PC-9 (cell line): ENCODE measurements around the gene ZNF408. TPM values are rescaled to one million over a fixed set of nuclear protein-coding genes. Genes with fewer than 3 reads are reported as not detected.
"Not testable (repeated sequence)": the region's sequence is repeated elsewhere in the genome, so short reads cannot be mapped to it uniquely, and the experiment has no call there.

Source experiments
- BruUV-seq: library from RNA; stranded (reverse); fragments of 400-500 nt; replicated peaks from 2 replicates; lab custom pipeline; 2021; lab: Mats Ljungman, UMichigan
- CTCF ChIA-PET: fragments of 300-600 bp; sonication (Branson Sonifier 250); formaldehyde crosslinking; loops from one replicate; lab custom pipeline; 2022; ENCODE audit warnings: antibody characterized with exemption; lab: Charles Lee
- POLR2A ChIA-PET: fragments of 300-600 bp; sonication (Branson Sonifier 250); formaldehyde crosslinking; loops from one replicate; lab custom pipeline; 2022; ENCODE audit warnings: antibody characterized with exemption; ENCODE audit not compliant: unreplicated experiment; lab: Charles Lee
- DNase-seq, 2 experiments: peaks; one replicate each; pipeline versions ENCODE4 v3.0.0 to v3.0.0-alpha.2; 2015 to 2022; ENCODE audit warnings: mixed read lengths in 1 of 2
- H2AFZ ChIP-seq: fragments of 200-600 bp; sonication (generic); 2 replicates; pipeline ENCODE4 v1.8.1; 2017; ENCODE audit warnings: antibody characterized with exemption
- H3F3A ChIP-seq: fragments of 200-600 bp; sonication (generic); 2 replicates; pipeline ENCODE4 v1.8.1; 2017; ENCODE audit warnings: antibody characterized with exemption, mild to moderate bottlenecking, low read depth; ENCODE audit not compliant: insufficient read depth
- H3K27ac ChIP-seq: fragments of 200-600 bp; sonication (generic); 2 replicates; pipeline ENCODE4 v1.6.1; 2016; ENCODE audit warnings: mixed run types
- H3K27me3 ChIP-seq: fragments of 200-600 bp; sonication (generic); 2 replicates; pipeline ENCODE4 v1.6.1; 2016; ENCODE audit warnings: low read depth, mixed run types; ENCODE audit not compliant: insufficient read depth
- H3K36me3 ChIP-seq: fragments of 200-600 bp; sonication (generic); 2 replicates; pipeline ENCODE4 v1.6.1; 2016; ENCODE audit warnings: low read depth, mixed run types
- H3K4me1 ChIP-seq: fragments of 200-600 bp; sonication (generic); replicated peaks from 2 replicates; pipeline ENCODE4 v1.6.1; 2016; ENCODE audit warnings: mixed run types; ENCODE audit not compliant: insufficient read depth
- H3K4me2 ChIP-seq: fragments of 200-600 bp; sonication (generic); 2 replicates; pipeline ENCODE4 v1.6.1; 2017; ENCODE audit warnings: mixed run types
- H3K4me3 ChIP-seq: fragments of 200-600 bp; sonication (generic); 2 replicates; pipeline ENCODE4 v1.6.1; 2016; ENCODE audit warnings: mixed run types
- H3K79me2 ChIP-seq: fragments of 200-600 bp; sonication (generic); 2 replicates; pipeline ENCODE4 v1.6.1; 2017; ENCODE audit warnings: low read depth, mixed run types
- H3K9me2 ChIP-seq: fragments of 200-600 bp; sonication (generic); 2 replicates; pipeline ENCODE4 v1.8.1; 2017; ENCODE audit warnings: mild to moderate bottlenecking; ENCODE audit not compliant: insufficient read depth
- H3K9me3 ChIP-seq: fragments of 200-600 bp; sonication (generic); 2 replicates; pipeline ENCODE4 v1.8.1; 2016; ENCODE audit warnings: low read depth; ENCODE audit not compliant: insufficient read depth
- H4K20me1 ChIP-seq: fragments of 200-600 bp; sonication (generic); 2 replicates; pipeline ENCODE4 v1.8.1; 2017; ENCODE audit not compliant: insufficient read depth
- CTCF ChIP-seq: fragments of 200-600 bp; sonication (generic); conservative IDR thresholded peaks from 2 replicates; pipeline ENCODE4 v1.6.1; 2017; ENCODE audit warnings: mixed run types, antibody characterized with exemption, mild to moderate bottlenecking, moderate library complexity
- EZH2 ChIP-seq: fragments of 200-600 bp; sonication (generic); IDR thresholded peaks from 2 replicates; pipeline ENCODE4 v1.8.0; 2017; ENCODE audit warnings: antibody characterized with exemption, low read depth
- intact Hi-C: fragments of 100-400 bp; cut with micrococcal nuclease; formaldehyde crosslinking; loops from one replicate; pipeline ENCODE4 v1.10.0; 2022; ENCODE audit not compliant: unreplicated experiment
- total RNA-seq: library from RNA; stranded (reverse); gene quantifications from 2 replicates; pipeline ENCODE4 v1.2.3, GENCODE V29; 2021

The ZNF408 gene
- total RNA-seq, 1 experiment from 2014 or later = 13.8 TPM

DNA sequence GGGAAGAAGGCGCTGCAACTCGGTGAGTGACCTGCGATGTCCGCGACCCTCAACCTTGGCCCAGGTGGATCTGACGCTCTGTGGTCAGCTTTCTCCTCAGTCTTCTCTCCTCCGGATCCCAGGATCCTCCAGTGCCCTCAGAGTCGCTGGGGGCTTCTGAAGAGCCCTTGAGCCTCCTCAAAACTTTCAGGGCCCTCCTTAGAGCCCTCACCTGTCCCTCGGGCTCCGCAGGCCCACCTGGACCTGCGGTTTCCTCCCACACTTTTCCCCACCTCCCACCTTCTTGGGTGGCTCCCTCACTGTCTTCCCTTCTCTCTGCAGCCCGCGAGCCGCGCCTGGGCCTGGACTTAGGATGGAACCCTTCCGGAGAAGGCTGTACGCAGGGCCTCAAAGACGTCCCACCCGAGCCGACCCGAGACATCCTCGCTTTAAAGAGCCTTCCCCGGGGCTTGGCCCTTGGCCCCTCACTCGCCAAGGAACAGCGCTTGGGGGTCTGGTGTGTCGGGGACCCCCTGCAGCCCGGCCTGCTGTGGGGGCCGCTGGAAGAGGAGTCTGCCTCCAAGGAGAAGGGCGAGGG, 335 bp downstream of the ZNF408 start:
- Histone ChIP-seq H4K20me1 (peaks cover 1% of the 10 kb centered on the region; the same call in 1 of the 2 replicates), H3K4me3 (peak overlapping the region; percentile 61), H3K4me2 (peak overlapping the region; percentile 99), H3K4me1 (peaks cover 13% of the 10 kb centered on the region), H3K36me3 (peaks cover 27% of the 10 kb centered on the region; the same call in 1 of the 2 replicates), H3K9me3 (no peaks in the 10 kb centered on the region), H3K9me2 (no peaks in the 10 kb centered on the region), H2AFZ (peak overlapping the region; percentile 82), H3F3A (peaks cover 6% of the 10 kb centered on the region; the same call in 1 of the 2 replicates), H3K27ac (peak overlapping the region; percentile 46; the same call in 1 of the 2 replicates), H3K27me3 (no peaks in the 10 kb centered on the region), H3K79me2 (peaks cover 45% of the 10 kb centered on the region)
- intact Hi-C loops = no loop called here
- POLR2A ChIA-PET = interaction anchor here (0.6 to 0.8 kb wide), 4 partner anchors 11 to 1059 kb away, joined by 3 to 22 read pairs (median 4); no protein-coding TSS in a partner anchor
- TF ChIP-seq EZH2 (no peak), CTCF (no peak)
- no peak for DNase-seq
- BruUV-seq = TSS peak; percentile 56
- CTCF ChIA-PET = no interaction called here

DNA sequence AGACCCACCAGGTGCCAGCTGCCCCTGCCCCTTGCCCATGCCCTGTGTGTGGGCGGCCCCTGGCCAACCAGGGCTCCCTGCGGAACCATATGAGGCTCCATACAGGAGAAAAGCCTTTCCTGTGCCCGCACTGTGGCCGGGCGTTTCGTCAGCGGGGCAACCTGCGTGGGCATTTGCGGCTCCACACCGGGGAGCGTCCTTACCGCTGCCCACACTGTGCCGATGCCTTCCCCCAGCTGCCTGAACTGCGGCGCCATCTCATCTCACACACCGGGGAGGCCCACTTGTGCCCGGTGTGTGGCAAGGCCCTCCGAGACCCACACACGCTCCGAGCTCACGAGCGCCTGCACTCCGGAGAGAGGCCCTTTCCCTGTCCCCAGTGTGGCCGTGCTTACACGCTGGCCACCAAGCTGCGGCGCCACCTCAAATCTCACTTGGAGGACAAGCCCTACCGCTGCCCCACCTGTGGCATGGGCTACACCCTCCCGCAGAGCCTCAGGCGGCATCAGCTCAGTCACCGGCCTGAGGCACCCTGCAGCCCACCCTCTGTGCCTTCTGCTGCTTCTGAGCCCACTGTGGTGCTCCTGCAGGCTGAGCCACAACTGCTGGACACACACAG, 4.3 kb downstream of the ZNF408 start:
- Histone ChIP-seq H3F3A (peaks cover 14% of the 10 kb centered on the region; the same call in 1 of the 2 replicates), H2AFZ (no peak overlapping the region), H3K4me3 (no peak overlapping the region), H3K4me1 (peaks cover 13% of the 10 kb centered on the region), H3K4me2 (no peak overlapping the region), H3K27ac (no peak overlapping the region), H3K9me2 (no peaks in the 10 kb centered on the region), H3K36me3 (peaks cover 27% of the 10 kb centered on the region; the same call in 1 of the 2 replicates), H3K27me3 (no peaks in the 10 kb centered on the region), H4K20me1 (peaks cover 10% of the 10 kb centered on the region), H3K9me3 (no peaks in the 10 kb centered on the region), H3K79me2 (peaks cover 26% of the 10 kb centered on the region)
- TF ChIP-seq EZH2 (no peak), CTCF (no peak)
- DNase-seq = no peak
- no TSS peak for BruUV-seq
- intact Hi-C loops = no loop called here
- CTCF ChIA-PET = no interaction called here
- POLR2A ChIA-PET = interaction anchor here (0.6 kb wide), 1 partner anchor 1296 kb away, joined by 3 read pairs; no protein-coding TSS in a partner anchor

GRCh38 chr11:46706886-46707285, 6.1 kb downstream of the ZNF408 start:
- H3K36me3 ChIP-seq = peaks cover 27% of the 10 kb centered on the region; the same call in 1 of the 2 replicates
- H3K79me2 ChIP-seq = peaks cover 16% of the 10 kb centered on the region
- H4K20me1 ChIP-seq = peaks cover 10% of the 10 kb centered on the region
- no peak overlapping the region for H3K27ac ChIP-seq
- intact Hi-C loops = no loop called here
- H3K9me3 ChIP-seq = no peaks in the 10 kb centered on the region
- TF ChIP-seq EZH2 (no peak), CTCF (no peak)
- no peak overlapping the region for H3K4me3 ChIP-seq
- no TSS peak for BruUV-seq
- ChIA-PET POLR2A (no interaction called here), CTCF (no interaction called here)
- no peaks in the 10 kb centered on the region for H3K27me3 ChIP-seq
- H3K4me2 ChIP-seq = no peak overlapping the region
- peaks cover 13% of the 10 kb centered on the region; the same call in 1 of the 2 replicates for H3F3A ChIP-seq
- no peak for DNase-seq
- H3K4me1 ChIP-seq = peaks cover 10% of the 10 kb centered on the region
- no peak overlapping the region for H2AFZ ChIP-seq
- no peaks in the 10 kb centered on the region for H3K9me2 ChIP-seq

DNA sequence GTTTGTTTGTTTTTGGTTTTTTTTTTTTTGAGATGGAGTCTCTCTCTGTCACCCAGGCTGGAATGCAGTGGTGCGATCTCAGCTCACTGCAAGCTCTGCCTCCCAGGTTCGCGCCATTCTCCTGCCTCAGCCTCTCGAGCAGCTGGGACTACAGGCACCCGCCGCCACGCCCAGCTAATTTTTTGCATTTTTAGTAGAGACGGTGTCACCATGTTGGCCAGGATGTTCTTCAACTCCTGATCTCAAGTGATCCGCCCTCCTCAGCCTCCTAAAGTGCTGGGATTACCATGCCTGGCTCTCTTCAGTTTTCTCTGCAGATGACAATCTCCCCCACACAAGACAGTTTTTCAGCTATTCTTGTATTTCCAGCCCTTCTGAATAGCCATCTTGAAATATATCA, 8.5 kb downstream of the ZNF408 start:
- peaks cover 10% of the 10 kb centered on the region; the same call in 1 of the 2 replicates for H3K36me3 ChIP-seq
- H3K27me3 ChIP-seq, intact Hi-C loops, H2AFZ ChIP-seq, H3K27ac ChIP-seq, H3K4me2 ChIP-seq, H3K79me2 ChIP-seq, H3K4me3 ChIP-seq, H3K4me1 ChIP-seq, DNase-seq, H3K9me3 ChIP-seq, POLR2A ChIA-PET, BruUV-seq, H3K9me2 ChIP-seq: not testable (repeated sequence)
- H3F3A ChIP-seq = peaks cover 21% of the 10 kb centered on the region; the same call in 1 of the 2 replicates
- CTCF ChIA-PET = interaction anchor here (0.6 kb wide), 1 partner anchor 326 kb away, joined by 3 read pairs; no protein-coding TSS in a partner anchor
- peaks cover 10% of the 10 kb centered on the region for H4K20me1 ChIP-seq
